Esophagus muscularis mucosa (tissue), 4 donors: ENCODE data around the gene MUC4. TPM values are rescaled to one million over a fixed set of nuclear protein-coding genes. Genes with fewer than 3 reads are reported as not detected.
"Not testable (repeated sequence)": the region's sequence is repeated elsewhere in the genome, so short reads cannot be mapped to it uniquely, and the experiment has no call there.

Experiments
- DNase-seq: peaks from one replicate; pipeline ENCODE4 v3.0.0-alpha.2; 2017; ENCODE audit errors: extremely low spot score
- H3K27ac ChIP-seq, 4 donors: fragments of 200-600 bp; sonication (generic); replicated peaks in 1 of 4; 1 replicate in 3 of 4; 2 replicates in 1 of 4; pipeline ENCODE4 v1.5.1; 2016 to 2019; ENCODE audit warnings: mild to moderate bottlenecking in 1 of 4
- H3K27me3 ChIP-seq, 4 donors: fragments of 200-600 bp; sonication (generic); one replicate each; pipeline versions ENCODE4 v1.5.1 to v1.6.0; 2016 to 2019
- H3K36me3 ChIP-seq, 4 donors: fragments of 200-600 bp; sonication (generic); one replicate each; pipeline ENCODE4 v1.5.1; 2016 to 2019
- H3K4me1 ChIP-seq, 4 donors: fragments of 200-600 bp; sonication (generic); one replicate each; pipeline ENCODE4 v1.5.1; 2016 to 2019
- H3K4me3 ChIP-seq, 4 donors: fragments of 200-600 bp; sonication (generic); 1 replicate in 2 of 4; 2 replicates in 2 of 4; pipeline ENCODE4 v1.5.1; 2016 to 2019; ENCODE audit warnings: mild to moderate bottlenecking in 4 of 4, moderate library complexity in 1 of 4
- H3K9me3 ChIP-seq, 4 donors: fragments of 200-600 bp; sonication (generic); 1 replicate in 3 of 4; 2 replicates in 1 of 4; pipeline ENCODE4 v1.5.1; 2016 to 2019
- EP300 ChIP-seq: sonication (generic); formaldehyde crosslinking; IDR thresholded peaks from one replicate; pipeline ENCODE4 v1.6.1; 2017; ENCODE audit warnings: antibody characterized with exemption
- POLR2A ChIP-seq: fragments of 450-650 bp; IDR thresholded peaks from one replicate; pipeline ENCODE4 v1.6.1; 2017; ENCODE audit warnings: antibody characterized with exemption, moderate library complexity, mild to moderate bottlenecking, low read depth
- POLR2AphosphoS5 ChIP-seq, 2 donors: sonication (generic); formaldehyde crosslinking; IDR thresholded peaks; one replicate each; pipeline ENCODE4 v1.6.1; 2017; ENCODE audit warnings: antibody characterized with exemption in 2 of 2
- WGBS: methylation state at CpG from one replicate; pipeline ENCODE4 v1.1.5; 2018; 5-methylcytosine and 5-hydroxymethylcytosine counted together
- intact Hi-C: fragments of 100-400 bp; cut with DNase I; formaldehyde crosslinking; loops from one replicate; pipeline ENCODE4 v1.15.1; 2023
- total RNA-seq, 4 donors: library from RNA; depleted of rRNA; stranded (reverse); fragments of >200 nt; gene quantifications; one replicate each; pipeline versions ENCODE4 v1.1.0 to v1.2.1, GENCODE V29; 2016
- TF ChIP-seq, protein P1 (sequence below), 3 experiments: fragments of 200-600 bp in 2 of 3; fragments of 450-650 bp in 1 of 3; sonication (generic) in 2 of 3; IDR thresholded peaks; one replicate each; pipeline ENCODE4 v1.5.1; 2017 to 2019; ENCODE audit warnings: antibody characterized with exemption in 3 of 3, mild to moderate bottlenecking in 2 of 3, moderate library complexity in 1 of 3

The MUC4 gene
- total RNA-seq, 4 donors from 2014 or later: 0.19 to 0.63 (median 0.42) TPM; not detected in 1

DNA sequence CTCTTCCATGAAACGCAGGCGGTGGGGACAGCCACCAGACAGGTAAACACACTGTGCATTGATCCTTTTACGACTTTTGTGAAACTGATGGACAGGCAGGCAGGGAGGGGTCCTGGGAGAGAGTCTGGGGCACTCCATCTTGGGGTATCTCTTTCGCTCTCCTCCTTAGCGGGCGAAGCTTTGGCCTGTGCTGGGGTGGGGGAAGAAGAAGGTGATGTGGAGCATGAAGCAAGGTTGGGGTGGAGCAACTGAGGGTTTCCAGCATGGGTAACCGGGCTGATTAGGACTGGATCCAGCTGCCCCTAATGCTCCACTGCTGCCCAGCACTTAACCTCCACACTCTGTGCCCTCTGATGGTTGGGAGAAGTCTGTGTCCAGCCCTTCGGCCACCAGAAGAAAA lies 65.4 kb downstream of the MUC4 start:
- 76% methylated on average over 8 of the region's 8 CpGs for WGBS
- intact Hi-C loops: no loop called here

GRCh38 chr3:195744437-195744836 lies 67.3 kb downstream of the MUC4 start:
- H3K4me1 ChIP-seq: peaks cover 3 to 7% (median 5%) of the 10 kb centered on the region in 4 donors
- TF ChIP-seq POLR2AphosphoS5 (IDR thresholded peaks at IDR 0.05) (no peak), POLR2A (no peak)
- H3K27me3 ChIP-seq: peaks cover 0 to 26% (median 5%) of the 10 kb centered on the region in 4 donors
- no peak for DNase-seq
- no peaks in the 10 kb centered on the region for H3K36me3 ChIP-seq
- 75% methylated on average over 4 of the region's 4 CpGs for WGBS
- intact Hi-C loops: no loop called here
- H3K4me3 ChIP-seq: no peak overlapping the region
- no peaks in the 10 kb centered on the region for H3K9me3 ChIP-seq
- no peak overlapping the region for H3K27ac ChIP-seq

More for the DNA sequence above, 65.4 kb downstream of the MUC4 start:
- H3K9me3 ChIP-seq: no peaks in the 10 kb centered on the region
- H3K27ac ChIP-seq: no peak overlapping the region
- no peaks in the 10 kb centered on the region for H3K36me3 ChIP-seq
- DNase-seq: no peak
- no peak for TF ChIP-seq POLR2AphosphoS5 (IDR thresholded peaks at IDR 0.05)
- no peak for TF ChIP-seq POLR2A
- TF ChIP-seq, protein P1, sequence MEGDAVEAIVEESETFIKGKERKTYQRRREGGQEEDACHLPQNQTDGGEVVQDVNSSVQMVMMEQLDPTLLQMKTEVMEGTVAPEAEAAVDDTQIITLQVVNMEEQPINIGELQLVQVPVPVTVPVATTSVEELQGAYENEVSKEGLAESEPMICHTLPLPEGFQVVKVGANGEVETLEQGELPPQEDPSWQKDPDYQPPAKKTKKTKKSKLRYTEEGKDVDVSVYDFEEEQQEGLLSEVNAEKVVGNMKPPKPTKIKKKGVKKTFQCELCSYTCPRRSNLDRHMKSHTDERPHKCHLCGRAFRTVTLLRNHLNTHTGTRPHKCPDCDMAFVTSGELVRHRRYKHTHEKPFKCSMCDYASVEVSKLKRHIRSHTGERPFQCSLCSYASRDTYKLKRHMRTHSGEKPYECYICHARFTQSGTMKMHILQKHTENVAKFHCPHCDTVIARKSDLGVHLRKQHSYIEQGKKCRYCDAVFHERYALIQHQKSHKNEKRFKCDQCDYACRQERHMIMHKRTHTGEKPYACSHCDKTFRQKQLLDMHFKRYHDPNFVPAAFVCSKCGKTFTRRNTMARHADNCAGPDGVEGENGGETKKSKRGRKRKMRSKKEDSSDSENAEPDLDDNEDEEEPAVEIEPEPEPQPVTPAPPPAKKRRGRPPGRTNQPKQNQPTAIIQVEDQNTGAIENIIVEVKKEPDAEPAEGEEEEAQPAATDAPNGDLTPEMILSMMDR (IDR thresholded peaks at IDR 0.05): no peak
- no peak overlapping the region for H3K4me3 ChIP-seq
- peaks cover 3 to 7% (median 5%) of the 10 kb centered on the region in 4 donors for H3K4me1 ChIP-seq
- peaks cover 0 to 34% (median 5%) of the 10 kb centered on the region in 4 donors for H3K27me3 ChIP-seq

DNA sequence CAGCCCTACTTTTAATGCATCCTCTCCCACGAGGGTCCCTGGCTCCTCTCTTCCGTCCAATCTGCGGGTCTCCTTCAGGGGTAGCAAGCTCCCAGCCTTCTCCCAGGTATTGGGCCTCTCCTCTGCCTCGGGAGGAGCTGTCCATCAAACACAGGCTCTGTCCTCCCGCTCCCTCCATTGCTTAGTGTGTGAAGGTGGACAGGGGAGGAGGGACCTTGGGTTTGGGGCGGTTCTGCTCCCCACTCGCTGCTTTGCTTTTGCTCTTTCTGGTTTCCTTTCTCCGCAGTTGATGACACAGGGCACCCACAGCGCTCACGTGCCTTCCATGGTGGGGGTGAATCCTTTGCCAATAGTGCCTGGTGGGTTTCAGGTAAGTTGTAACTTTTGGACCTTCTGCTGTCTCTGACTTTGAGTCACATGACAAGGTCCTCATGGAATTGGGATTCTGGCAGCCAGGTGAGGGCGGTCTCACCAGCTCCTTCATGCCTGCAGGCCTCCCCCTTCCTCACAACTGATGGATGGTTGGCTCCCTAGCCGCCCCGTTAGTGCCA lies 72.1 kb downstream of the MUC4 start:
- intact Hi-C loops: no loop called here
- Histone ChIP-seq H3K9me3 (no peaks in the 10 kb centered on the region), H3K4me1 (no peaks in the 10 kb centered on the region), H3K4me3 (no peak overlapping the region), H3K36me3 (peaks cover 0 to 28% (median 10%) of the 10 kb centered on the region in 4 donors), H3K27ac (no peak overlapping the region), H3K27me3 (peaks cover 0 to 5% (median 0%) of the 10 kb centered on the region in 4 donors)
- TF ChIP-seq POLR2A: no peak
- TF ChIP-seq EP300: no peak
- WGBS: 91% methylated on average over 12 of the region's 13 CpGs
- no peak for DNase-seq

GRCh38 chr3:195738274-195739044 lies 73.3 kb downstream of the MUC4 start:
- Histone ChIP-seq H3K36me3 (peaks cover 0 to 39% (median 11%) of the 10 kb centered on the region in 4 donors), H3K9me3 (no peaks in the 10 kb centered on the region), H3K27me3 (peaks cover 0 to 5% (median 0%) of the 10 kb centered on the region in 4 donors), H3K4me3 (no peak overlapping the region), H3K27ac (no peak overlapping the region), H3K4me1 (no peaks in the 10 kb centered on the region)
- no peak for DNase-seq
- WGBS: 88% methylated on average over 14 of the region's 14 CpGs
- TF ChIP-seq, protein P1 (IDR thresholded peaks at IDR 0.05): no peak
- no peak for TF ChIP-seq EP300
- TF ChIP-seq POLR2AphosphoS5 (IDR thresholded peaks at IDR 0.05): no peak
- no peak for TF ChIP-seq POLR2A
- intact Hi-C loops: no loop called here

GRCh38 chr3:195737782-195738181 lies 73.9 kb downstream of the MUC4 start:
- intact Hi-C loops, H3K4me3 ChIP-seq: not testable (repeated sequence)
- 70% methylated on average over 6 of the region's 6 CpGs for WGBS

GRCh38 chr3:195736866-195737490 lies 74.8 kb downstream of the MUC4 start:
- TF ChIP-seq POLR2A: no peak
- TF ChIP-seq POLR2AphosphoS5 (IDR thresholded peaks at IDR 0.05): no peak
- no peak for TF ChIP-seq EP300
- TF ChIP-seq, protein P1 (IDR thresholded peaks at IDR 0.05): no peak
- Histone ChIP-seq H3K27ac (no peak overlapping the region), H3K4me3 (no peak overlapping the region), H3K9me3 (no peaks in the 10 kb centered on the region), H3K36me3 (peaks cover 0 to 53% (median 17%) of the 10 kb centered on the region in 4 donors), H3K4me1 (no peaks in the 10 kb centered on the region), H3K27me3 (peaks cover 0 to 3% (median 0%) of the 10 kb centered on the region in 4 donors)
- 89% methylated on average over 12 of the region's 12 CpGs for WGBS
- intact Hi-C loops: no loop called here
- no peak for DNase-seq

More at GRCh38 chr3:195737782-195738181, 73.9 kb downstream of the MUC4 start:
- H3K9me3 ChIP-seq, H3K27me3 ChIP-seq, DNase-seq, H3K27ac ChIP-seq, H3K4me1 ChIP-seq: not testable (repeated sequence)
- H3K36me3 ChIP-seq: peaks cover 0 to 46% (median 17%) of the 10 kb centered on the region in 4 donors
